Germinal center (tissue), 1 donor: ENCODE data around the gene MARCHF6.
"Not testable (repeated sequence)": the region's sequence is repeated elsewhere in the genome, so short reads cannot be mapped to it uniquely, and the experiment has no call there.

Experiments used
- DNase-seq: peaks from one replicate; pipeline ENCODE4 v3.0.0; 2012; ENCODE audit warnings: mixed read lengths, low spot score

MARCHF6 gene

DNA sequence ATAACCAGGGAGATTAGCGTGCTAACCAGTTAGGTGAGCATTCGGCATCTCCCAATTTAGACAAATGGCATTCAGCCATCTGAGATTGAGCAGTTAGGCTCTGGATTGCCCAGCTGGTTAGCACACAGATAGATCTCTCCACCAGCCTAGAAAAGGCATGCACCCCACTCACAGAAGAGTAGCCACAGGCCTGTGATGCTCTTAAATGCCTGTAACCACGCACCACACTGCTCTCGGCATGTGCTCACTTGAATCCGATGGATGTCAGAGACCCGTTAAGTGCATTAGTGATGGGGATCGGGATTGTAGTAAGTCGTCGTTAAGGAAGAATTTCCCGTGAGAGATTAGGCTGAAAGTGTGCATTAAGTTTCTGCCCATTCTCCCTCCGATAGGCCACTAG is 23.0 kb downstream of the MARCHF6 start:
- no peak for DNase-seq

DNA sequence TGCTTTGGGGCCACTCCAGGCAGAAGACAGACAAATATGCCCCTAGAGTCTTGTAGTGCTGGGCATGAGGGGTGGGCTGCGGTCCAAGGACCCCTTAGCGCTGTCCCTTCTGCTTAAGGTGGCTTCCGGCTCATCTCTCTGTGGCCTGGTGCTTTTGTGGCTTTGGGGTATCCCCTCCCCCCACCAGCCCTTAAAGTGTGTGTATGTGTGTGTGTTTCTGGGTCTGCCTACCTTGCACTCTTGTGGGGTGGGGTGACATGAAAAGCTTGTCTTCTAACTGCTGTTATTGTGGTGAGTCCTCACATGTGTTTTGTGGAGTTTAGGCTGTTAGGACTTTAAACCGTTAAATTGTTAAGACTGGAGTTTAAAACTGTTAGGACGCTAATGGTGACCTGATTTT is 23.6 kb downstream of the MARCHF6 start:
- no peak for DNase-seq

DNA sequence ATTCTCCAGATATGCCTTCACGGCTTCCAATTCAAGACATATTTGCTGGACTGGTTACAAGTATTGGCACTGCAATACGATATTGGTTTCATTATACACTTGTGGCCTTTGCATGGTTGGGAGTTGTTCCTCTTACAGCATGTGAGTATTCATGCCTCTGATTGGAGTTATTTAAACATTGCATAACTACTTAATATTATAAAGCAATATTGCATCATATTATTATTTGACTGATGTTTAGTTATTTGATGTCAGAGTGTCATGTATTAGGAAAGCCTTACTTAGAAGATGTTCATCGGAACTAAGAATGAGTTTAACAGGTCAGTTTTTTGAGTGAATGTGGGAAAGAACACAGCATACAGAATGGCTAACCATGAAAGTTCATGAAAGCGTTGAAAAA is 28.3 kb downstream of the MARCHF6 start:
- DNase-seq = no peak

DNA sequence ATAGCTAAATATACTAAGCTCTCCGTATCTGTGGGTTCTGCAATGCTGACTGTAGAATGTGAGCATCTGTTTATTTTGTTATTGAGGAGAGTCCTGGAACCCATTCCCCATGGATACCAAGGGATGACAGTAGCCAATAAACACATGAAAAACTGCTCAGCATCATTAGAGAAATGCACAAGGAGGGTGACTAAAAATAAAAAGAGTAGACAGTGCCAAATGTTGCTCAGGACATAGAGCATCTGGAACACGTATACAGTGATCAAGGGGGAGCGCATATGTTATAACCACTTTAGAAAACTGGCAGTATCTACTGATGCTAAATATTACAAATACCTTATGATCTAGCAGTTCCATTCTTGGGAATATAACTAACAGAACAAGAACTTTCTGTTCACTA is 31.0 kb downstream of the MARCHF6 start:
- DNase-seq = no peak

DNA sequence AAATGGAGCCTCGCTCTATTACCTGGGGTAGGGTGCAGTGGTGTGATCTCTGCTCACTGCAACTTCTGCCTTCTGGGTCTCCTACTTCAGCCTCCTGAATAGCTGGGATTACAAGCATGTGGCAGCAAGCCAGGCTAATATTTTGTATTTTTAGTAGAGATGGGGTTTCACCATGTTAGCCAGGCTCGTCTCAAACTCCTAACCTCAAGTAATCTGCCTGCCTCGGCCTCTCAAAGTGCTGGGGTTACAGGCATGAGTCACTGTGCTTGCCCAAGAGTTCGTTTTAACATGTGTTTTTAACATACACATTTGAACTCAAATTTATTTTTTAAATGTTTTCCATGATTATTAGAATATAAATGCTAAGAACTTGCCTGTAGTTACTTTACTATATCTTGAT is 34.2 kb downstream of the MARCHF6 start:
- no peak for DNase-seq

DNA sequence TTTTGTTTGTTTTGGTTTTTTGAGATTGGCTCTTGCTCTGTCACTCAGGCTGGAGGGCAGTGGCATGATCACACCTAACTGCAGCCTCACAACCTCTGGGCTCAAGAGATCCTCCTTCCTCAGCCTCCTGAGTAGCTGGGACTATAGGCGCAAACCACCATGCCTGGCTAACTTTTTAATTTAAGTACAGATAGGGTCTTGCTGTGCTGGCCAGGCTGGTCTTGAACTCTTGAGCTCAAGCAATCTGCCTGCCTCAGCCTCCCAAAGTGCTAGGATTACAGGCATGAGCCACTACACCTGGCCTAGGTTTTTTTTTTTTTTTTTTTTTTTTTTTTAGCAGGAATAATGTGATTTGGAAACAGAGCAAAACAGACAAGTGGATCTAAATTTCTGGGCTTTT is 37.6 kb downstream of the MARCHF6 start:
- no peak for DNase-seq

DNA sequence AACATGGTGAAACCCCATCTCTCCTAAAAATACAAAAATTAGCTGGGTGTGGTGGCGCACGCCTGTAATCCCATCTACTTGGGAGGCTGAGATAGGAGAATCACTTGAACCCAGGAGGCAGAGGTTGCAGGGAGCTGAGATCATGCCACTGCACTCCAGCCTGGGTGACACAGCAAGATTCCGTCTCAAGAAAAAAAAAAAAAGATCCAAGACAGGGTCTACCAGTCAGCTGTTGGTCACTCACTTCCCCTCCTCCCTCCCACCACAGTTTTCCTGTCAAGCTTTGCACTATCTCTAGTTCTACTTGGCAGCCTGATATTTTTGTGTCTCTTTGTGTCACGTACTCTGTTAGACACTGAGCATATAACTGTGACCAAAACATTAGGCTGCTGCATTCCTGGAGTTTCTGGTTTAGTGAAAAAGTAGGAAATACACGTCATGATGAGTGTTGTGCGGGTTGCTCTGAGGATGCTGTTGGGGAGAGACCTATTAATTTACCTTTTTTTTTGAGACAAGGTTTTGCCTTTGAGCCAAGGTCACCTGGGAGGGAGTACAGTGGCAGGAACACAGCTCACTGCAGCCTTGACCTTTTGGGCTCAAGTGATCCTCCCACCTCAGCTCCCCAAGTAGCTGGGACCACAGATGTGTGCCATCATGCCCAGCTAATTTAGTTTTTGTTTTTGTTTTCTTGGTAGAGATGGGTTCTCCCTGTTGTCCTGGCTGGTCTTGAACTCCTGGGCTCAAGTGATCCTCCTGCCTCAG is 39.3 kb downstream of the MARCHF6 start:
- DNase-seq = not testable (repeated sequence)

DNA sequence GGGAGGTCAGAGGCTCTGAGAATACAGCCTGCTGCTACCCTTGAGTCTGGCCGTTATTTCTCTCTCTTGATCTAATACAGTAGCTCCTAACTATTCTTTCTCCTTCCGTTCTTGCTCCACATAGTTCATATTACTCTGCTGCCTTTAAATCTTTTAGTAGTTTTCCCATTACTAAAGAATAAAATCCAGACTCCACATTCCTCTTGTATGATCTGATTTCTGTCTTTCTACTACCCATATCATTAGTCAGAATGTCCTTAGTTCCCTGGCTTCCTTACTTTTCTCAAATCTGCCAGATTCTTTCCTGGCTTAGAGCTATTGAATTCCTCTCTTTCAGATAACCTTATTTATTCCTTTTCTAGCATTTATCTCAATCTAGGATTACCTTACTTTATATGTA is 40.0 kb downstream of the MARCHF6 start:
- DNase-seq = no peak

DNA sequence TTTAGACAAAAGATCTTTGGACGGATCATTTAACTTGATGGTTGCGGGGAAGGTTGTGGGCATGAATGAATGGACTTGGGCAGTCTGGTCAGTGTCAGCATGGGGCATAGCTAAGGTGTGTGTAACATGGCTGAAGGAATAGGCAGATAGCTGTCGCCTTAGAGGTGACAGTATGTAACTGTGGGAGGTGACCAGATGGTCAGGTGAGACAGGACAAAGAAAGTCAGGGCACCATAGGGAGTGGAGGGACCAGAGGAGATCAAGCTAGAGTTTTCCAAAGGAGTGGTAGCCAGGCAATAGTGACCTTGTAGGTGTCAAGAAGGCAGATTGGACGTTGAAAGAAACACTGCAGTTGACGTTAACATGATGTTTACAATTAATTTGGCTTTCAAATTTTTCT is 43.1 kb downstream of the MARCHF6 start:
- no peak for DNase-seq

DNA sequence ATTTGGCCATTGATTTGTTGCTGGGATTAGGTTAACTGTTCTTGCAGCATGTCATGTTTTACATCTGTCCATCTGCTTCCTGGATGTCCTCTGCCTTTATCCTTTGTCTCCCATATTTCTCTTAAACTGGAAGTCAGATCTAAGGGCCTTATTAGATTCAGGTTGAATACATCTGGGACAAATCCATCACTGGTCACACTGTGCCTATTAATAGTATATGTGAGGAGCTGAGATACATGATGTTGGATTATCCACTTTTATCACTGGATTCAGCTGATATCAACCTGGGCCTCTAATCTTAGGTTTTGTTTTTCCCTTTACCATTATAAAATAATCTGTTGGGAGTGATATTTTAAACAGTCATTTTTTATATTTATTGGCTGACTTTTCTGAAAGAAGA is 46.3 kb downstream of the MARCHF6 start:
- DNase-seq = no peak

DNA sequence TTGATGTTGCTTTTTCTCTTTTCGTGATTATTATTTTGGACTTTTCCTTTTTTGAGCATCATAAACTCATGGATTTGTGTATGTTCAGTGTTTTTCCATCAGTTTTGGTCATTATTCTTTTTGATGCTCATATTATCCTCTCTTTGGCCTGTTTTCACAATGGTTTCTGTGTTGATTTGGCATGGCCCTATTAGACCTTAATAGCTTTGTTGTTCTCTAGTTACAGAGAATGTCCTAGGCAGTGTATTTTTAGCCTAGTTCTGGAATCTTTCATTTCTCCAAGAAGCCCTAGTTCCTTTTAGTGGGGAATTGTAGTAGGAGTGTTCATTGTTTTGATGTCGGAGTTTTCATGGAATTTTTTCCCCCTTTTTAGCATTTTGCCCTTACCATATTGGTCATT is 46.9 kb downstream of the MARCHF6 start:
- DNase-seq = no peak

DNA sequence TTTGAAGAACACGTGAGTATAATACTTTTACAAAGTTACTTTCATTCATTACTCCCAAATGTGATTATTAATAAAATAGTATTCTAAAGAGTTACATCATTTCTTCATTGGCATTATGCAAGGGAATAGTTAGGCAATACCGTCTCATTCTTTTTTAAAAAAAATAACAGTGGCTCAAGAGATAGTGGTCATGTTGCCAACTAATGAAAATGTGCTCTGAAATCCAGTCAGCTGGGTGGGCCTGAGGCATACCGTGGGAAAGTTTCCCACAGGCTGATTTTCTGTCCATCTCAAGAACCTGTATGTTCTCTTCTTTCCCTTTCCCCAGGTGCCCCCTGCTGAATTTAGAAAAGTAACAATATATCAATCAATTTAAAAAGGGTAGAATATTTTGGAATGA is 47.3 kb downstream of the MARCHF6 start:
- no peak for DNase-seq

DNA sequence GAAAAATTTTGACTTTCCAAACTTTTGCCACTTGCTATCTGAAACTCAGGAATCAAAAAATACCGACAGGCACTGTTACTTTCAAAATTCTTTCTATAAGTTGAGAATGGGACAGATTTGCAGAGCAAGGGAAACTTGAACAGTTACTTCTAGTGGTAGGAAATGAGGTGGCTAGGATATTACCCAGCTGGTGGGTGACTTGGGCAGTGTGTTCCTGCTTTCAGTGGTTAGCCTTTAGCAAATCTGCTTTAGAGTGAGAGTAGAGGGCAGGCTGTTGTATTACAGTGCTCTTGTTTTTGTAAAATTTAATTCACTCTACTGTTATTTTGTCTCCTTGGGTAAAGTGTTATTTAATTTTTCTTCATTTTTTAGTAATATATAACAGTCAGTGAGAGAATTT is 48.0 kb downstream of the MARCHF6 start:
- DNase-seq = no peak
